ENCODE data around the gene LRP2.
"Not testable (repeated sequence)": the region's sequence is repeated elsewhere in the genome, so short reads cannot be mapped to it uniquely, and the experiment has no call there.

Gene LRP2

DNA sequence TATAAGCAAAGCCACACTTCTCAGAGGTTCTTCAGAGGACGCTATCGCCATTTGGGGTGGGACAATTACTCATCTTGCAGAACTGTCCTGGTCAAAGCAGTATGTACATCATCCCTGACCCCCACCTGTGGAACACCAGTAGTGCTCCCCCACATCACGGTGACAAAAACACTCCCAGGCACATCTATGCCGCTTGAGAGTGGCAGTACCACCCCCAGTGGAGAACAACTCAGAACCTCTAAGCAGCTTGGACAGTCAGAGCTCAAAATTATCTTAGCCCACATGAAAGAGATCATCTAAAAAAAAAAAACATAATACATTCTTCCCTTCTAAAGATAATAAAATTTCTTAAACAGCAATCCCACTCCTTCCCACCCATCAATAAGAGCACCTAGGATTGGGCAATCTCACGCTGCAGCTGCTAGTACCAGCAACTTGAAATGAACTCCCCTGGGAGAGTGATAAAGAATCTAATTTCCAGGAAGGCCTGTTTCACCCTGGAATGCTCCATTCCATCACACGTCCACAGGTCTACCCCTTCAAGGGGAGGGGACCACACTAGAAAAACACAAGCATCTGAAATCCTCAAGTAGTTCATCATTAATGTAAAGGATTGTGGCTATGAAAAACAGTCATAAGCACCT is 31.7 kb downstream of the LRP2 start:
- no peak overlapping the region for H3K18ac ChIP-seq (ENCODE audit: low read length)
- no peak overlapping the region for H3K4ac ChIP-seq (ENCODE audit: low read length)
- H3K4me2 ChIP-seq (ENCODE audit: insufficient read depth, low read length, poor library complexity, severe bottlenecking) = no peak overlapping the region
- no CpG with 5 or more reads among the region's 6 CpGs for WGBS, 2 donors (ENCODE audit: extremely low coverage in 2 of 2, insufficient read length in 2 of 2, insufficient replicate concordance in 1 of 2)
- no peak overlapping the region for H2BK15ac ChIP-seq (ENCODE audit: low read length)
- no peak overlapping the region for H2BK5ac ChIP-seq (ENCODE audit: low read length)
- H3K9me3 ChIP-seq (replicated peaks in 1 of 2; ENCODE audit: control insufficient read depth in 2 of 2, insufficient read depth in 1 of 2, low read depth in 1 of 2, low read length in 2 of 2) = peaks cover 8 to 13% of the 10 kb centered on the region in 2 donors
- H3K4me1 ChIP-seq (ENCODE audit: control insufficient read depth in 2 of 2, insufficient read depth in 1 of 2, low read depth in 1 of 2, low read length in 2 of 2) = peaks cover 0 to 3% of the 10 kb centered on the region in 2 donors
- no peak overlapping the region for H2AFZ ChIP-seq (ENCODE audit: low read length)
- H4K8ac ChIP-seq (ENCODE audit: low read depth, low read length) = no peak overlapping the region
- peaks cover 0 to 8% of the 10 kb centered on the region in 2 donors for H3K36me3 ChIP-seq (replicated peaks in 1 of 2; ENCODE audit: control insufficient read depth in 2 of 2, insufficient read depth in 2 of 2, low read length in 2 of 2)
- H3K4me3 ChIP-seq (ENCODE audit: low read length in 2 of 2) = no peak overlapping the region
- H2AK5ac ChIP-seq (ENCODE audit: low read depth, low read length) = no peak overlapping the region
- no peaks in the 10 kb centered on the region for H3K27me3 ChIP-seq (ENCODE audit: control insufficient read depth in 3 of 3, insufficient read depth in 3 of 3, low read depth in 1 of 3, low read length in 3 of 3)
- H3K23ac ChIP-seq (ENCODE audit: low read depth, low read length, poor library complexity) = no peak overlapping the region
- H3K9ac ChIP-seq (ENCODE audit: low read depth, low read length, poor library complexity) = no peak overlapping the region
- no peak overlapping the region for H4K91ac ChIP-seq (ENCODE audit: low read depth, low read length, poor library complexity)
- no peak overlapping the region for H3K27ac ChIP-seq (replicated peaks; ENCODE audit: low read length)
- peaks cover 6% of the 10 kb centered on the region for H3K79me1 ChIP-seq (ENCODE audit: low read depth, low read length)
- no peak for DNase-seq (ENCODE audit: low spot score)
- no peak overlapping the region for H2BK12ac ChIP-seq (ENCODE audit: low read length)
- no peak overlapping the region for H3K14ac ChIP-seq (ENCODE audit: low read length)
- H2BK120ac ChIP-seq (ENCODE audit: low read depth, low read length) = no peak overlapping the region

DNA sequence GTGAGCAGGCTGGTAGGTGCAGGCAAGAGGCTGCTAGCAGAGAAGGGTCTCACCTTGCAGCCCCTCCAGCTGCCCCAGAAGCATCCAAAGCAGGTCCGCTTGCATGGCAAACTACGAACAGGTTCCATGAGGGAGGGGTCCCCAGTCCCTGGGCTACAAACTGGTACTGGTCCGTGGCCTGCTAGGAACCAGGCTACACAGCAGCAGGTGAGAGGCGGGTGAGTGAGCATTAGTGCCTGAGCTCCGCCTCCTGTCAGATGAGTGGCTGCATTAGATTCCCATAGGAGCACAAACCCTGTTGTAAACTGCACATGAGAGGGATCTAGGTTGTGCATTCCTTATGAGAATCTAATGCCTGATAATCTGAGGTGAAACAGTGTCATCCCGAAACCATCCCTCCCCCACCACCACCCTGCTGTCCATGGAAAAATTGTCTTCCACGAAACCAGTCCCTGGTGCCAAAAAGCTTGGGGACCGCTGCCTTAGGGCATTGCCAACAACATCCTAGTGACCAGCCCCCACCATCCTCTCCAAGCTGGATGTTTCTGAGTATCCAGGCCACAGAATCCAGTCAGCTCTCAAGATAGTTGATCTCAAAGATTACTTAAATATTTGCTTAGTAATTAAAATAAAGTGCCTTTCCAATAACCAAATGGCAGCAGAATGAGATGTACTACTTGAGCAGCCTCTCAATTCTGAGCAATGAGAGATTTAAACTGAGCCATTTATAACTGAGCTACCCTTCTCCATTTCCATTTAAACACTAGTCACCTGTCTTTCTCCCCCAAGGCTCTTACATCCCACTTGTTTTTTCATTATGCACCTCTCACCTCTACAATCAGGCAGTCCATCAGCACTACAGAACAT is 32.4 kb downstream of the LRP2 start:
- Histone ChIP-seq H3K27ac (replicated peaks; ENCODE audit: low read length) (no peak overlapping the region), H3K79me1 (ENCODE audit: low read depth, low read length) (peaks cover 6% of the 10 kb centered on the region), H2BK120ac (ENCODE audit: low read depth, low read length) (no peak overlapping the region), H4K91ac (ENCODE audit: low read depth, low read length, poor library complexity) (no peak overlapping the region), H3K4me1 (ENCODE audit: control insufficient read depth in 2 of 2, insufficient read depth in 1 of 2, low read depth in 1 of 2, low read length in 2 of 2) (peaks cover 0 to 3% of the 10 kb centered on the region in 2 donors), H3K4ac (ENCODE audit: low read length) (no peak overlapping the region), H3K36me3 (replicated peaks in 1 of 2; ENCODE audit: control insufficient read depth in 2 of 2, insufficient read depth in 2 of 2, low read length in 2 of 2) (peaks cover 0 to 8% of the 10 kb centered on the region in 2 donors), H2BK12ac (ENCODE audit: low read length) (no peak overlapping the region), H2AFZ (ENCODE audit: low read length) (no peak overlapping the region), H4K8ac (ENCODE audit: low read depth, low read length) (no peak overlapping the region), H3K18ac (ENCODE audit: low read length) (peak overlapping the region; percentile 82), H2AK5ac (ENCODE audit: low read depth, low read length) (no peak overlapping the region), H3K23ac (ENCODE audit: low read depth, low read length, poor library complexity) (peak overlapping the region; percentile 81), H3K9me3 (replicated peaks in 1 of 2; ENCODE audit: control insufficient read depth in 2 of 2, insufficient read depth in 1 of 2, low read depth in 1 of 2, low read length in 2 of 2) (peaks cover 8 to 13% of the 10 kb centered on the region in 2 donors), H3K4me3 (ENCODE audit: low read length in 2 of 2) (peak overlapping the region in 1 of 2 donors; percentile 1), H3K4me2 (ENCODE audit: insufficient read depth, low read length, poor library complexity, severe bottlenecking) (no peak overlapping the region), H2BK15ac (ENCODE audit: low read length) (no peak overlapping the region), H3K27me3 (ENCODE audit: control insufficient read depth in 3 of 3, insufficient read depth in 3 of 3, low read depth in 1 of 3, low read length in 3 of 3) (no peaks in the 10 kb centered on the region), H3K9ac (ENCODE audit: low read depth, low read length, poor library complexity) (no peak overlapping the region), H3K14ac (ENCODE audit: low read length) (no peak overlapping the region), H2BK5ac (ENCODE audit: low read length) (no peak overlapping the region)
- DNase-seq (ENCODE audit: low spot score) = no peak
- no CpG with 5 or more reads among the region's 8 CpGs for WGBS, 2 donors (ENCODE audit: extremely low coverage in 2 of 2, insufficient read length in 2 of 2, insufficient replicate concordance in 1 of 2)

DNA sequence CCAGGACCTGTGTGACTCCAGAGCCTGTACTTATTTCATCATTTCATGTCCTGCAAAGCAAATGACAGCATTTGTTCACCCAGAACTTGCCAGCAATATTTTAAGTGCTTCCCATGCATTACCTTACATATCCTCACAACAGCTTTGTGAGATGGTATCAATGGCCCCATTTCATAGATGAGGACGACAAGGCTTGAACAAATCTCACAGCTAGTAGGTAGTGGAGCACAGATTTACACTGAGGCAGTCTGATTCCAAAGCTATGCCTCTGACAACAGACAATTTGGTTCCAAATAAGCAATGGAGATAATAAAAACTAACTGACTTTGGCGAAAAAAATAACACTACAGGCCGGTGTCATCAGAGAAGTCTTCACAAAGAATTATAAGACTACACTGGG is 33.5 kb downstream of the LRP2 start:
- Histone ChIP-seq H2BK5ac (ENCODE audit: low read length) (no peak overlapping the region), H3K9ac (ENCODE audit: low read depth, low read length, poor library complexity) (no peak overlapping the region), H3K4me3 (ENCODE audit: low read length in 2 of 2) (no peak overlapping the region), H3K9me3 (replicated peaks in 1 of 2; ENCODE audit: control insufficient read depth in 2 of 2, insufficient read depth in 1 of 2, low read depth in 1 of 2, low read length in 2 of 2) (peaks cover 8 to 13% of the 10 kb centered on the region in 2 donors), H3K4me1 (ENCODE audit: control insufficient read depth in 2 of 2, insufficient read depth in 1 of 2, low read depth in 1 of 2, low read length in 2 of 2) (peaks cover 3 to 12% of the 10 kb centered on the region in 2 donors), H3K4ac (ENCODE audit: low read length) (no peak overlapping the region), H4K91ac (ENCODE audit: low read depth, low read length, poor library complexity) (no peak overlapping the region), H3K14ac (ENCODE audit: low read length) (no peak overlapping the region), H2BK12ac (ENCODE audit: low read length) (no peak overlapping the region), H4K8ac (ENCODE audit: low read depth, low read length) (no peak overlapping the region), H3K27ac (replicated peaks; ENCODE audit: low read length) (no peak overlapping the region), H3K27me3 (ENCODE audit: control insufficient read depth in 3 of 3, insufficient read depth in 3 of 3, low read depth in 1 of 3, low read length in 3 of 3) (no peaks in the 10 kb centered on the region), H2BK15ac (ENCODE audit: low read length) (no peak overlapping the region), H2BK120ac (ENCODE audit: low read depth, low read length) (no peak overlapping the region), H2AFZ (ENCODE audit: low read length) (no peak overlapping the region), H2AK5ac (ENCODE audit: low read depth, low read length) (no peak overlapping the region), H3K4me2 (ENCODE audit: insufficient read depth, low read length, poor library complexity, severe bottlenecking) (no peak overlapping the region), H3K18ac (ENCODE audit: low read length) (no peak overlapping the region), H3K36me3 (replicated peaks in 1 of 2; ENCODE audit: control insufficient read depth in 2 of 2, insufficient read depth in 2 of 2, low read length in 2 of 2) (peaks cover 0 to 8% of the 10 kb centered on the region in 2 donors), H3K23ac (ENCODE audit: low read depth, low read length, poor library complexity) (no peak overlapping the region), H3K79me1 (ENCODE audit: low read depth, low read length) (peaks cover 6% of the 10 kb centered on the region)
- no CpG with 5 or more reads among the region's 3 CpGs for WGBS, 2 donors (ENCODE audit: extremely low coverage in 2 of 2, insufficient read length in 2 of 2, insufficient replicate concordance in 1 of 2)
- DNase-seq (ENCODE audit: low spot score) = no peak

DNA sequence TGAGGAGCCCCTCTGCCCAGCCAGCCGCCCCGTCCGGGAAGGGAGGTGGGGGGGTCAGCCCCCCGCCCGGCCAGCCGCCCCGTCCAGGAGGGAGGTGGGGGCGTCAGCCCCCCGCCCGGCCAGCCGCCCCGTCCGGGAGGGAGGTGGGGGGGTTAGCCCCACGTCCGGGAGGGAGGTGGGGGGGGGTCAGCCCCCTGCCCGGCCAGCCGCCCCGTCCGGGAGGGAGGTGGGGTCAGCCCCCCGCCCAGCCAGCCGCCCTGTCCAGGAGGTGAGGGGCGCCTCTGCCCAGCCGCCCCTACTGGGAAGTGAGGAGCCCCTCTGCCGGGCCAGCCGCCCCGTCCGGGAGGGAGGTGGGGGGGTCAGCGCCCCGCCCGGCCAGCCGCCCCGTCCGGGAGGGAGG is 34.5 kb downstream of the LRP2 start:
- H4K91ac ChIP-seq (ENCODE audit: low read depth, low read length, poor library complexity); H3K4me2 ChIP-seq (ENCODE audit: insufficient read depth, low read length, poor library complexity, severe bottlenecking); H3K27me3 ChIP-seq (ENCODE audit: control insufficient read depth in 3 of 3, insufficient read depth in 3 of 3, low read depth in 1 of 3, low read length in 3 of 3); H3K4me3 ChIP-seq (ENCODE audit: low read length in 2 of 2); H3K9ac ChIP-seq (ENCODE audit: low read depth, low read length, poor library complexity); H3K79me1 ChIP-seq (ENCODE audit: low read depth, low read length); H2AK5ac ChIP-seq (ENCODE audit: low read depth, low read length); H2BK15ac ChIP-seq (ENCODE audit: low read length); H2BK5ac ChIP-seq (ENCODE audit: low read length); H2BK12ac ChIP-seq (ENCODE audit: low read length); H3K4ac ChIP-seq (ENCODE audit: low read length); H4K8ac ChIP-seq (ENCODE audit: low read depth, low read length); H3K27ac ChIP-seq (replicated peaks; ENCODE audit: low read length); H3K23ac ChIP-seq (ENCODE audit: low read depth, low read length, poor library complexity); H3K18ac ChIP-seq (ENCODE audit: low read length); H3K36me3 ChIP-seq (replicated peaks in 1 of 2; ENCODE audit: control insufficient read depth in 2 of 2, insufficient read depth in 2 of 2, low read length in 2 of 2); H3K14ac ChIP-seq (ENCODE audit: low read length); H2AFZ ChIP-seq (ENCODE audit: low read length); H2BK120ac ChIP-seq (ENCODE audit: low read depth, low read length); DNase-seq (ENCODE audit: low spot score): not testable (repeated sequence)
- peaks cover 3 to 12% of the 10 kb centered on the region in 2 donors for H3K4me1 ChIP-seq (ENCODE audit: control insufficient read depth in 2 of 2, insufficient read depth in 1 of 2, low read depth in 1 of 2, low read length in 2 of 2)
- no CpG with 5 or more reads among the region's 33 CpGs for WGBS, 2 donors (ENCODE audit: extremely low coverage in 2 of 2, insufficient read length in 2 of 2, insufficient replicate concordance in 1 of 2)
- H3K9me3 ChIP-seq (replicated peaks in 1 of 2; ENCODE audit: control insufficient read depth in 2 of 2, insufficient read depth in 1 of 2, low read depth in 1 of 2, low read length in 2 of 2) = peaks cover 8 to 13% of the 10 kb centered on the region in 2 donors

All from neuronal stem cell (in vitro differentiated cells).